Measurements from ENCODE around the gene P2RY1.

P2RY1 gene

GRCh38 chr3:152834776-152835600, at the start of gene P2RY1:
TSS of gene P2RY1 (plus strand) at chr3:152835131. CDS start at chr3:152835783, 652 bp downstream.
- no peak for DNase-seq

- no peak for DNase-seq
Observed at GRCh38 chr3:152786977-152787681, 47.8 kb upstream of the P2RY1 start.

- DNase-seq, result no peak
Observed at GRCh38 chr3:152790651-152791387, 44.1 kb upstream of the P2RY1 start.

- DNase-seq, result no peak
Observed at GRCh38 chr3:152793969-152794368, 41.0 kb upstream of the P2RY1 start.

- no peak for DNase-seq
Observed at GRCh38 chr3:152797751-152798432, 37.0 kb upstream of the P2RY1 start.

GRCh38 chr3:152811974-152812760, 22.8 kb upstream of the P2RY1 start:
- DNase-seq, result no peak

GRCh38 chr3:152817400-152817799, 17.5 kb upstream of the P2RY1 start:
- no peak for DNase-seq

- no peak for DNase-seq
Observed at GRCh38 chr3:152818027-152818426, 16.9 kb upstream of the P2RY1 start.

- no peak for DNase-seq
Observed at GRCh38 chr3:152823173-152823572, 11.8 kb upstream of the P2RY1 start.

GRCh38 chr3:152823781-152824180, 11.2 kb upstream of the P2RY1 start:
- no peak for DNase-seq

- no peak for DNase-seq
Observed at GRCh38 chr3:152825566-152825965, 9.4 kb upstream of the P2RY1 start.

- DNase-seq, result no peak
Observed at GRCh38 chr3:152826476-152826875, 8.5 kb upstream of the P2RY1 start.

GRCh38 chr3:152827313-152827712, 7.6 kb upstream of the P2RY1 start:
- DNase-seq, result no peak

GRCh38 chr3:152828075-152828840, 6.7 kb upstream of the P2RY1 start:
- no peak for DNase-seq

- no peak for DNase-seq
Observed at GRCh38 chr3:152830245-152830644, 4.7 kb upstream of the P2RY1 start.

GRCh38 chr3:152832046-152832445, 2.9 kb upstream of the P2RY1 start:
- DNase-seq, result no peak

GRCh38 chr3:152833089-152833488, 1.8 kb upstream of the P2RY1 start:
- DNase-seq, result no peak

- no peak for DNase-seq
Observed at GRCh38 chr3:152834191-152834775, 648 bp upstream of the P2RY1 start.

GRCh38 chr3:152835601-152836102, 721 bp downstream of the P2RY1 start:
- DNase-seq, result no peak

GRCh38 chr3:152836269-152836668, 1.3 kb downstream of the P2RY1 start:
- no peak for DNase-seq

- DNase-seq, result no peak
Observed at GRCh38 chr3:152839511-152839910, 4.6 kb downstream of the P2RY1 start.
